H1 (cell line): Measurements from ENCODE around the gene SP9. TPM values are rescaled to one million over a fixed set of nuclear protein-coding genes. Genes with fewer than 3 reads are reported as not detected.

Source experiments
- CTCF ChIA-PET: fragments of 300-600 bp; sonication (Branson Sonifier 250); formaldehyde crosslinking; loops from one replicate; lab custom pipeline; 2021; ENCODE audit not compliant: partially characterized antibody; lab: Charles Lee
- POLR2A ChIA-PET: fragments of 300-600 bp; sonication (Branson Sonifier 250); formaldehyde crosslinking; loops from one replicate; lab custom pipeline; 2021; ENCODE audit warnings: inconsistent platforms; ENCODE audit not compliant: partially characterized antibody; lab: Charles Lee
- DNase-seq, 2 experiments: peaks; one replicate each; pipeline versions ENCODE4 v3.0.0 to v3.0.0-alpha.2; 2010 to 2022; ENCODE audit warnings: low spot score in 2 of 2, low read depth in 1 of 2, mixed read lengths in 1 of 2
- FAIRE-seq: peaks from 2 replicates; lab custom pipeline; 2011; peaks lifted over from hg19 to GRCh38; lab: Jason Lieb, UNC
- H2AFZ ChIP-seq: 2 replicates; pipeline ENCODE4 v1.8.1; 2012; ENCODE audit warnings: low read length, inconsistent platforms
- H2AK5ac ChIP-seq: 2 replicates; pipeline ENCODE4 v1.6.1; 2013; ENCODE audit warnings: low read depth, low read length
- H2BK120ac ChIP-seq: replicated peaks from 2 replicates; pipeline ENCODE3; 2013; ENCODE audit warnings: low read depth, low read length, inconsistent platforms
- H2BK12ac ChIP-seq: 2 replicates; pipeline ENCODE4 v1.6.1; 2013; ENCODE audit warnings: low read depth, low read length
- H2BK15ac ChIP-seq: 2 replicates; pipeline ENCODE4 v1.6.1; 2013; ENCODE audit warnings: low read length
- H2BK20ac ChIP-seq: 2 replicates; pipeline ENCODE4 v1.6.1; 2013; ENCODE audit warnings: low read length
- H2BK5ac ChIP-seq: 2 replicates; pipeline ENCODE4 v1.6.1; 2013; ENCODE audit warnings: low read depth, low read length
- H3K14ac ChIP-seq: 2 replicates; pipeline ENCODE4 v1.6.1; 2013; ENCODE audit warnings: inconsistent platforms; ENCODE audit not compliant: insufficient read length
- H3K18ac ChIP-seq: 2 replicates; pipeline ENCODE4 v1.6.1; 2013; ENCODE audit warnings: low read length; ENCODE audit errors: extremely low read depth
- H3K23ac ChIP-seq: 2 replicates; pipeline ENCODE4 v1.6.1; 2013; ENCODE audit warnings: inconsistent platforms; ENCODE audit not compliant: insufficient read length
- H3K23me2 ChIP-seq: 2 replicates; pipeline ENCODE4 v1.6.1; 2013; ENCODE audit warnings: low read depth, low read length
- H3K27ac ChIP-seq: 2 replicates; pipeline ENCODE4 v1.6.1; 2011; ENCODE audit warnings: low read depth, low read length, inconsistent platforms
- H3K27me3 ChIP-seq, 4 experiments: replicated peaks in 1 of 4; 1 replicate in 1 of 4; 2 replicates in 3 of 4; pipeline versions ENCODE4 v1.6.1 to v1.8.1; 2011 to 2013; ENCODE audit warnings: low read length in 3 of 4, mild to moderate bottlenecking in 3 of 4, inconsistent platforms in 2 of 4, mixed read lengths in 2 of 4, moderate library complexity in 1 of 4; ENCODE audit not compliant: control insufficient read depth in 3 of 4, insufficient read depth in 3 of 4; ENCODE audit errors: extremely low read depth in 1 of 4
- H3K36me3 ChIP-seq, 4 experiments: 2 replicates each; pipeline versions ENCODE4 v1.6.1 to v1.8.1; 2011 to 2013; ENCODE audit warnings: mild to moderate bottlenecking in 4 of 4, low read length in 3 of 4, moderate library complexity in 2 of 4, control low read depth in 1 of 4, inconsistent platforms in 1 of 4; ENCODE audit not compliant: insufficient read depth in 4 of 4, control insufficient read depth in 2 of 4
- H3K4ac ChIP-seq: replicated peaks from 2 replicates; pipeline ENCODE3; 2013; ENCODE audit warnings: low read length, low read depth, mixed read lengths, inconsistent platforms; ENCODE audit not compliant: insufficient read length
- H3K4me1 ChIP-seq, 4 experiments: replicated peaks in 1 of 4; 1 replicate in 1 of 4; 2 replicates in 3 of 4; pipeline versions ENCODE4 v1.6.1 to v1.8.1; 2011 to 2013; ENCODE audit warnings: low read length in 3 of 4, inconsistent platforms in 2 of 4, mixed read lengths in 1 of 4; ENCODE audit not compliant: insufficient read depth in 4 of 4, control insufficient read depth in 3 of 4
- H3K4me2 ChIP-seq, 2 experiments: 2 replicates each; pipeline versions ENCODE4 v1.6.1 to v1.8.1; 2011 to 2013; ENCODE audit warnings: low read depth in 2 of 2, low read length in 2 of 2, control low read depth in 1 of 2, inconsistent platforms in 1 of 2, mild to moderate bottlenecking in 1 of 2; ENCODE audit not compliant: insufficient read depth in 1 of 2
- H3K4me3 ChIP-seq, 4 experiments: fragments of 200-600, 300-600 bp in 1 of 4; sonication (generic), shearing (Covaris generic), sonication (Bioruptor Twin) in 1 of 4; 2 replicates each; pipeline versions ENCODE4 v1.5.1 to v1.8.1; 2011 to 2016; ENCODE audit warnings: low read length in 4 of 4, low read depth in 3 of 4, control low read depth in 2 of 4, inconsistent platforms in 2 of 4, mild to moderate bottlenecking in 2 of 4, mixed read lengths in 1 of 4, moderate library complexity in 1 of 4; ENCODE audit not compliant: insufficient read depth in 2 of 4; ENCODE audit errors: extremely low read depth in 1 of 4
- H3K56ac ChIP-seq: replicated peaks from 2 replicates; pipeline ENCODE3; 2013; ENCODE audit warnings: low read depth, mild to moderate bottlenecking, mixed read lengths, low read length, inconsistent platforms; ENCODE audit not compliant: insufficient read length
- H3K79me1 ChIP-seq: 2 replicates; pipeline ENCODE4 v1.6.1; 2013; ENCODE audit warnings: low read depth, low read length, control low read depth
- H3K79me2 ChIP-seq, 2 experiments: 2 replicates each; pipeline versions ENCODE4 v1.6.1 to v1.8.1; 2012 to 2013; ENCODE audit warnings: low read length in 2 of 2, mild to moderate bottlenecking in 2 of 2, inconsistent platforms in 1 of 2; ENCODE audit not compliant: insufficient read depth in 2 of 2, control insufficient read depth in 1 of 2
- H3K9ac ChIP-seq, 4 experiments: replicated peaks in 1 of 4; 1 replicate in 1 of 4; 2 replicates in 3 of 4; pipeline versions ENCODE4 v1.6.1 to v1.8.1; 2011 to 2013; ENCODE audit warnings: low read depth in 3 of 4, low read length in 3 of 4, control low read depth in 2 of 4, mild to moderate bottlenecking in 2 of 4, moderate library complexity in 2 of 4, inconsistent platforms in 1 of 4; ENCODE audit errors: extremely low read depth in 1 of 4
- H3K9me3 ChIP-seq, 2 experiments: 2 replicates each; pipeline versions ENCODE4 v1.6.1 to v1.8.1; 2012 to 2013; ENCODE audit warnings: mild to moderate bottlenecking in 2 of 2, moderate library complexity in 2 of 2, control low read depth in 1 of 2, inconsistent platforms in 1 of 2, low read depth in 1 of 2, low read length in 1 of 2, mixed read lengths in 1 of 2; ENCODE audit not compliant: insufficient read depth in 2 of 2
- H4K20me1 ChIP-seq, 2 experiments: replicated peaks in 1 of 2; 2 replicates each; pipeline versions ENCODE3 to v1.8.1; 2011 to 2013; ENCODE audit warnings: inconsistent platforms in 2 of 2, low read length in 2 of 2, mild to moderate bottlenecking in 1 of 2; ENCODE audit not compliant: insufficient read depth in 2 of 2, control insufficient read depth in 1 of 2
- H4K5ac ChIP-seq: 2 replicates; pipeline ENCODE4 v1.6.1; 2013; ENCODE audit warnings: low read length, low read depth, mixed read lengths, inconsistent platforms; ENCODE audit not compliant: insufficient read length
- H4K8ac ChIP-seq: 2 replicates; pipeline ENCODE4 v1.8.0; 2013; ENCODE audit warnings: mild to moderate bottlenecking, moderate library complexity, low read length, inconsistent platforms; ENCODE audit not compliant: insufficient read depth; ENCODE audit errors: extremely low read depth
- H4K91ac ChIP-seq: replicated peaks from 2 replicates; pipeline ENCODE3; 2013; ENCODE audit warnings: low read length, mixed read lengths, inconsistent platforms; ENCODE audit not compliant: insufficient read length
- CBX8 ChIP-seq: fragments of 300-800, 300-1000 bp; sonication (generic); IDR thresholded peaks from 2 replicates; pipeline ENCODE4 v1.7.1; 2016; ENCODE audit warnings: low read depth, low read length, borderline replicate concordance
- EZH2 ChIP-seq: fragments of 200-600 bp; sonication (generic); IDR thresholded peaks from 2 replicates; pipeline ENCODE4 v1.7.1; 2012; ENCODE audit warnings: low read depth, mild to moderate bottlenecking, moderate library complexity, low read length, inconsistent platforms; ENCODE audit not compliant: severe bottlenecking
- JUND ChIP-seq: IDR thresholded peaks from 2 replicates; pipeline ENCODE4 v1.6.1; 2011; ENCODE audit warnings: mild to moderate bottlenecking, improper control_type of control experiment, low read length
- KDM4A ChIP-seq: IDR thresholded peaks from one replicate; pipeline ENCODE4 v1.7.1; 2012; ENCODE audit warnings: low read depth, mild to moderate bottlenecking, moderate library complexity, low read length, inconsistent platforms; ENCODE audit not compliant: severe bottlenecking
- POLR2AphosphoS5 ChIP-seq: IDR thresholded peaks from 2 replicates; pipeline ENCODE4 v1.6.1; 2011; ENCODE audit warnings: low read depth, low read length
- RNF2 ChIP-seq: fragments of 200-900, 300-1000 bp; sonication (generic); IDR thresholded peaks from 2 replicates; pipeline ENCODE4 v1.7.1; 2016; ENCODE audit warnings: borderline replicate concordance, low read depth, mild to moderate bottlenecking, antibody characterized with exemption, low read length; ENCODE audit not compliant: poor library complexity, severe bottlenecking; ENCODE audit errors: missing control alignments
- TCF12 ChIP-seq: IDR thresholded peaks from 2 replicates; pipeline ENCODE4 v1.6.1; 2011; ENCODE audit warnings: low read depth, mild to moderate bottlenecking, low read length
- WGBS, 2 experiments: shearing (Covaris generic) in 1 of 2; methylation state at CpG; one replicate each; pipeline versions ENCODE4 v1.1.6 to v1.1.7; 2013 to 2015; ENCODE audit warnings: low lambda C conversion rate in 2 of 2, mixed read lengths in 2 of 2, inconsistent platforms in 1 of 2, low coverage in 1 of 2, missing lambda C conversion rate in 1 of 2; ENCODE audit not compliant: insufficient replicate concordance in 2 of 2, insufficient coverage in 1 of 2, insufficient read length in 1 of 2; ENCODE audit errors: extremely low coverage in 1 of 2, missing lambda C conversion rate in 1 of 2; 5-methylcytosine and 5-hydroxymethylcytosine counted together
- polyA plus RNA-seq, 7 experiments: library from polyadenylated mRNA; depleted of rRNA in 3 of 7; stranded (reverse) in 5 of 7; unstranded in 2 of 7; fragments of >200 nt in 5 of 7; fragments of 200-250 nt in 2 of 7; gene quantifications; 1 replicate in 5 of 7; 2 replicates in 1 of 7; 4 replicates in 1 of 7; pipeline versions ENCODE4 v1.2.1 to v1.2.3, GENCODE V29; 2011 to 2013; ENCODE audit warnings: missing spikeins in 2 of 7, mixed read lengths in 2 of 7
- total RNA-seq: library from RNA; stranded (reverse); fragmentation: NEBNext Ultra II Directional; extraction: Animal tissue kit (Norgen Biotek cat#: 25700); gene quantifications from 2 replicates; pipeline ENCODE4 v1.2.1, GENCODE V29; 2021

The SP9 gene
- total and polyA plus RNA-seq, 2 of the 8 experiments (the other 6 are each of a cell fraction or from before 2014, with no cell fraction given): 0.03 to 0.11 TPM

DNA sequence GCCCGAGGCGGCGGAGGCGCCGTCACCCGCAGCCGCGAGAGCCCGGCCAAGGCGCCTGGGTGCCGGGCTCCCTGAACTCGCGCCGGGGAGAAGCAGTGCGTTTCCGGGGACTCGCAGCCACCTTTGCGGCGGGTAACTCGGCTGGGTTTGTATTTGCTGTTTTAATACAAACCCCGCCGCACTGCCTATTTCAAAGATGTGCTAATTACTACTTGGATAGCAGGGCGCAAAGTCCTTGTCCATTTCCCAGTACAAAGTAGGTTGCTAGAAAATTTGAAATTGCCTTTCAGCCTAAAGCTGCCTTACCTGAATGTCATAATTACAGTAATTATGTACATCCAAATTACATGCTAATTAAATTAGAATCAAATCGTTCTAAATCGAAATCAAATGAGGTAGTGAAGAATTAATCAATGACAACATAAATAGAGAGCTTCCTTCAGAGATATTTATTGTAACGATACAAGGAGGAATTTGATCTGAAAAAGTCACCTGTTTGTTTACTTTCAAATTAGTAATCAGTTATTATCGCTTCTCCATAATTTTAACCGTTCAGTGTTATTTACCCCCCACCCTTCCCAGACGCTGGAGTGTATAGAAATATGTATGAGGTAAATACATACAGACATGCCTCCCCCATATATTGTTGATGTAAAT, 8.1 kb downstream of the SP9 start:
- H3K4ac ChIP-seq: no peak overlapping the region
- 4% methylated on average over 29 of the region's 29 CpGs; no CpG with 5 or more reads in 1 of the 2 experiments for WGBS, 2 experiments
- H3K27me3 ChIP-seq: peaks cover 35 to 78% (median 60%) of the 10 kb centered on the region in 4 experiments
- no peak overlapping the region for H3K18ac ChIP-seq
- H3K14ac ChIP-seq: no peak overlapping the region
- no peaks in the 10 kb centered on the region for H3K79me2 ChIP-seq
- H4K91ac ChIP-seq: no peak overlapping the region
- ChIA-PET CTCF (interaction anchor here (0.6 to 2.0 kb wide), 6 partner anchors 8 to 254 kb away, joined by 3 to 8 read pairs (median 3); partner anchors contain the start of gene SP9), POLR2A (interaction anchor here (0.8 to 2.0 kb wide), 3 partner anchors 8 to 17 kb away, joined by 3 to 5 read pairs (median 4); partner anchors contain the start of gene SP9)
- no peak overlapping the region for H2AK5ac ChIP-seq
- H2BK15ac ChIP-seq: no peak overlapping the region
- H3K9ac ChIP-seq: no peak overlapping the region
- DNase-seq: no peak
- TF ChIP-seq TCF12 (no peak), RNF2 (peak; percentile 91), EZH2 (peak; percentile 15), POLR2AphosphoS5 (no peak), KDM4A (no peak), JUND (no peak), CBX8 (peak; percentile 76; the same call in 1 of the 2 replicates)
- peaks cover 6 to 18% (median 12%) of the 10 kb centered on the region in 4 experiments; a peak in 6 of 7 replicates for H3K4me1 ChIP-seq
- no peak overlapping the region for H4K8ac ChIP-seq
- H2BK120ac ChIP-seq: no peak overlapping the region
- no peak overlapping the region for H2BK20ac ChIP-seq
- H4K5ac ChIP-seq: no peak overlapping the region
- H3K79me1 ChIP-seq: no peaks in the 10 kb centered on the region
- no peak overlapping the region for H2BK5ac ChIP-seq
- peaks cover 12% of the 10 kb centered on the region; the same call in 1 of the 2 replicates for H3K23me2 ChIP-seq
- no peaks in the 10 kb centered on the region for H3K9me3 ChIP-seq
- no peak overlapping the region for H3K27ac ChIP-seq
- no peak overlapping the region for H3K23ac ChIP-seq
- H3K36me3 ChIP-seq: peaks cover 0 to 6% (median 0%) of the 10 kb centered on the region in 4 experiments; a peak in 2 of 8 replicates
- no peak overlapping the region for H3K56ac ChIP-seq
- peaks cover 2% of the 10 kb centered on the region in 2 experiments for H4K20me1 ChIP-seq
- H3K4me2 ChIP-seq: peak overlapping the region; percentile 80 to 94
- H2BK12ac ChIP-seq: no peak overlapping the region
- no peak overlapping the region for H2AFZ ChIP-seq
- FAIRE-seq: peak; percentile 50
- H3K4me3 ChIP-seq: peak overlapping the region; percentile 2 to 63 (median 52); a peak in 5 of 8 replicates
